Urothelium cell line (cell line): ENCODE measurements around the gene AGPAT3.

Source experiments
- DNase-seq: peaks from one replicate; pipeline ENCODE4 v3.0.0; 2011; ENCODE audit warnings: low spot score, mixed read lengths
- FAIRE-seq: peaks from 2 replicates; lab custom pipeline; 2011; peaks lifted over from hg19 to GRCh38; lab: Jason Lieb, UNC

AGPAT3 gene

GRCh38 chr21:44011579-44012473 lies 146.8 kb downstream of the AGPAT3 start, which contains the start of gene TRAPPC10:
Gene TRAPPC10, plus strand, starts transcription at chr21:44012309. Its CDS starts 185 bp downstream, at chr21:44012494.
- no peak for FAIRE-seq

DNA sequence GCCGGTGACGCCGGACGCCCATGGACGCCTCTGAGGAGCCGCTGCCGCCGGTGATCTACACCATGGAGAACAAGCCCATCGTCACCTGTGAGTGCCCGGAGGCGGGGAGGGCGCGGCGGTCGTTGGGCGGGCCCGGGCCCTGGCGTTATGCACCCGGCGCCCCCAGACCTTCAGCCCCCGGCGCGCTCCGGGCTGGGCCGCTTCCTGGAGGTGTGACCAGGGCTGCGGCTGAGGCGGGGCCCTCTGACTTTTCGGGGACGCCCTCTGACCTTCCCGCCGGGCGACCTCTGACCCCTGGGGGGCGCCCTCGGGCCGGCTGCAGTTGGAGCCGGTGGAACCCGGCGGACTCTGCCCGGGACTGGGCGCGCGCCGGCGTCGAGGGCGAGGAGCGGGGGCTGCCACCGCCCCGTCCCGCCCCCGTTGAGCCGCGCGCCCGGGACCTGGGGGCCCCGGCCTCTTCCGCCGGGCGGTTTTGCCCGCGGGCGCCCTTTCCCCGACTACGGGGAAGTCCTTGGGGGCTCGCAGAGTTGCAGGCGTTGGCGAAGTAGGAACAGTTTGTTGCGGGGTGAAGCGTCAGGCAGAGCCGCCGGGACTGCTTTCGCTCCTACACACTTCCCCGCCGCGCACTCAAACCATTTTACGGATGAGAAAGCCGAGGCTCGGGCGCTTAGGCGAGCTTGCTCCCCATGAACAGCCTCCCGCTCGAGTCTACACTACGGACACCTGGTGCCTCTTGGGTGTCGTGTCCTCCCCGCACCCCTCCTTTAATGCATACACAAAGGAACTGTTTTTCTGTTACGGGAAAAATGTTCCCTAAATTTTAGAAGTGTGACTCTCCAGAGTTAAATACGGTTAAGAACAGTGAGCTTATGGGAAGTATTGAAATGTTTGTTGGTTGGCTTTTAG lies 147.7 kb downstream of the AGPAT3 start:
- DNase-seq (peak; percentile 57), FAIRE-seq (no peak)

More at GRCh38 chr21:44011579-44012473, 146.8 kb downstream of the AGPAT3 start, which contains the start of gene TRAPPC10:
- peak; percentile 90 for DNase-seq

GRCh38 chr21:44013380-44014088 lies 148.5 kb downstream of the AGPAT3 start:
- no peak for FAIRE-seq

DNA sequence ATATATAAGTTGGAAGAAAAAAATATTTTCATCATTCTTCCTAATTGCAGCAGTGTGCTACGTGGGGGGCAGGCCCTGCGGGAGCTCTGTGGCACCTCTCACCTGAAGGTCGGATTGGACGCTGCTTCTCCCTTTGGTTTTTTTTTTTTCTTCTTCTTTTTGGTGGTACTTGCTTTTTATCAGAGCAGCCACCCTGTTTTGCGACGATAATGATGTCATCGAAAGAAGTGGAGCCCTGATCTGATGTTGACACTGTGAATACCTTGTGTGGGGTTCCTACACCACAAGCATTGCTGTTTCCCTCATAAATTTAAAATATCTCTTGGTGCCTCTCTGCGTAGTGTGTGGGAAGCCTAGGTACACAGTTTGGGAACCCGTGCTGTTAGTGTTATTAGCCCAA lies 152.6 kb downstream of the AGPAT3 start:
- no peak for FAIRE-seq

More at GRCh38 chr21:44013380-44014088, 148.5 kb downstream of the AGPAT3 start:
- no peak for DNase-seq

DNA sequence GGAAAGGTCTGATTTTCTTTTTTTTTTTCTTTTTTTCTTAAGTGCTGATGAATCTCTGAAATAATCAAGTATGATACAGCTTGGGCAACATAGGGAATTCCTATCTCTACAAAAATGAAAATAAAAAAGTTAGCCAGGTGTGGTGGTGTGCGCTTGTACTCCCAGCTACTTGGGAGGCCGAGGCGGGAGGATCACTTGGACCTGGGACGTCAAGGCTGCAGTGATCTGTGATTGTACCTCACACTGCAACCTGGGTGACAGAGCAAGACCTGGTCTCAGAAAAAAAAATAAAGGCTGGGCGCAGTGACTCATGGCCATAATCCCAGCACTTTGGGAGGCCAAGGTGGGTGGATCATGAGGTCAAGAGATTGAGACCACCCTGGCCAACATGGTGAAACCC lies 153.1 kb downstream of the AGPAT3 start:
- DNase-seq (no peak), FAIRE-seq (no peak)

More for the DNA sequence above, 152.6 kb downstream of the AGPAT3 start:
- no peak for DNase-seq

DNA sequence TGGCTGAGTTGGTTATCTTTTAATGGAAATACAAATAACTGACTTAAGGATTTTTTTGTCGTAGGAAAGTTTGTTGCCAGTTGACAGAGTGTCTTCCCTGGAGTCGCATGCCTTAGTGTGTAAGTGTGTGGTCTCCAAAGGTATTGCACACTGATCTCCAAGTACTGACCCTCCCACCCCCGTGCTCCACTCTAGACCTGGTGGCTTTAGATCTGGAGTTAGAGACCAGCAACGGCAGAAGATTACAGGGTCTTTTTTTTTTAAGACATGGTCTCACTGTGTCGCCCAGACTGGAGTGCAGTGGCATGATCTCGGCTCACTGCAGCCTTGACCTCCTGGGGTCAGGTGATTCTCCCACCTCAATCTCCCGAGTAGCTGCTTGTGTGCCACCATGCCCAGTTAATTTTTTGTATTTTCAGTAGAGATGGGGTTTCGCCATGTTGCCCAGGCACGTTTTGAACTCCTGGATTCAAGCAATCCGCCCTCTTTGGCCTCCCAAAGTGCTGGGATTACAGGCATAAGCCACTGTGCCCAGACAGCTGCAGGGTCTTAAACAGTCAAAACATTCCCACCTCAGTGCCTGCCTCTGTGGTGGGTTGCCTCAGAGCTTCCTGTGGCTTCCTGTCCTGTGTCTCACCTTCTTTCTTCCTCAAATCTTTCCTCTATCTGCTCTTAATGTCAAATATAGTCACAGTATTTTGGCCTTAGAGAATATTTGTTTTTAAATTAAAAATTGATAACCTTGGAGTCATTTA lies 154.0 kb downstream of the AGPAT3 start:
- no peak for DNase-seq

GRCh38 chr21:44019568-44019958 lies 154.5 kb downstream of the AGPAT3 start:
- DNase-seq (no peak), FAIRE-seq (no peak)

More for the DNA sequence above, 154.0 kb downstream of the AGPAT3 start:
- no peak for FAIRE-seq

- FAIRE-seq (no peak), DNase-seq (no peak)
Observed at GRCh38 chr21:44020551-44020950, 155.5 kb downstream of the AGPAT3 start.

GRCh38 chr21:44021064-44021463 lies 156.0 kb downstream of the AGPAT3 start:
- FAIRE-seq (no peak), DNase-seq (no peak)

- DNase-seq (no peak), FAIRE-seq (no peak)
Observed at GRCh38 chr21:44024257-44024656, 159.2 kb downstream of the AGPAT3 start.

DNA sequence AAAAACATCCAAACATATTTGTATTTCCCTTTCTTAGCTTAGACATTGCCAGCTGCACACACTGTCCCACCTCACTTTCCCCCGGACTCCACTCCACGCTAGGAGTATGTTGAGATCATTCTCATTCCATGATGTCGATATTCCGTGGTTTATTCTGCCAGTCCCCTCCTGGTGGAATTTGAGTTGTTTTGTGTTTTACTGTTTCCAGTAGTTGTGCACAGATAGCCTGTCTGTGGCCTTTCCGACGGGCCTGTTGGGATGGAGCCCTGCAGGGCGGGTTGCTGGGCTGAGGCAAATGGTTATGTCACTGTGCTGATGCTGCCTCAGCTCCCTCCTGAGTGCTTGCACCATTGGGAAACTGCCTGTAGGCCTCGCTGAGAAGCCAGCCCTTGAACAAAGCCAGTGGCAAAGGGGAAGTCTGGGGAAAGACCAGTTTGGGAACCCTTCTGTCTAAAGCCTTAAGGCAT lies 159.9 kb downstream of the AGPAT3 start:
- no peak for DNase-seq
- FAIRE-seq = no peak

DNA sequence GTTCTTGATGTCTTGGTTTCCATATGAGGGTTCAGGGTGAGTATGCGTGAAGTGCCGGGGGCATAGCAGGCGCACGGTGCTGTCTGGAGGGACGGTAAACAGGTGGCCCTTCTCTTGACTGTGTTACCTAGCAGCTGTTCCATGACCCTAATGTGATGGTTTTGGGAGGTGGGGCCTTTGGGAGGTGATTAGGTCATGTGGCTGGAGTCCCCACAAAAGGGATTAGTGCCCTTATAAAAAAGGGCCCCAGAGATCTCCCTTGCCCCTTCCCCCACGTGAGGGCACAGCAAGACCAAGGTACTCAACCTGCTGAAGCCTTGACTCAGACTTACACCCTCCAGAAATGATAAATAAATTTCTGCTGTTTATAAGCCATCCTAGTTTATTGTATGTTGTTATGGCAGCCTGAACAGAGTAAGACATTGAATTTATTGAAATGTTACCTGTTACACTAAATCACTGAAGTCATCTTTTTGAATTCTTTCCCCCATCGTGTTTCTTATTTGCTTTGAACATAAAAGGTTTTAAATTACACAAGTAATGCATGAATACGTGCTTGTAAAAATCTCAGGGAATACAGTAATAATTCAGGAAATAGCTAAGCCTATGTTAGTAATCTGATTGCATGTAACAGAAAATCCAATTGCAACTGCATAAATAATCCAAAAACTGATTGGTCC lies 162.7 kb downstream of the AGPAT3 start:
- no peak for DNase-seq
- FAIRE-seq = no peak

- FAIRE-seq (no peak), DNase-seq (no peak)
Observed at GRCh38 chr21:44028287-44028659, 163.2 kb downstream of the AGPAT3 start.

- no peak for DNase-seq
Observed at GRCh38 chr21:44029460-44030087, 164.6 kb downstream of the AGPAT3 start.

GRCh38 chr21:44035244-44035643 lies 170.2 kb downstream of the AGPAT3 start:
- DNase-seq (no peak), FAIRE-seq (no peak)

More at GRCh38 chr21:44029460-44030087, 164.6 kb downstream of the AGPAT3 start:
- FAIRE-seq = no peak
